ENCODE measurements around the gene FGFRL1. TPM values are rescaled to one million over a fixed set of nuclear protein-coding genes. Genes with fewer than 3 reads are reported as not detected.

The FGFRL1 gene
- polyA plus RNA-seq, 1 donor from 2014 or later = 0.97 TPM

GRCh38 chr4:1015179-1015578, 3.8 kb downstream of the FGFRL1 start:
- Histone ChIP-seq H3K36me3 (ENCODE audit: insufficient read depth, low read length) (no peaks in the 10 kb centered on the region), H3K27ac (ENCODE audit: low read length) (no peak overlapping the region), H3K4me2 (ENCODE audit: low read length) (no peak overlapping the region), H4K20me1 (ENCODE audit: insufficient read depth) (no peaks in the 10 kb centered on the region), H3K9ac (ENCODE audit: low read length) (no peak overlapping the region), H3K9me3 (ENCODE audit: low read length) (no peaks in the 10 kb centered on the region), H3K9me2 (ENCODE audit: insufficient read depth, low read length) (no peaks in the 10 kb centered on the region), H3F3A (ENCODE audit: insufficient read depth, low read length, poor library complexity, severe bottlenecking) (no peaks in the 10 kb centered on the region), H3K4me3 (ENCODE audit: low read length) (no peak overlapping the region), H3K27me3 (ENCODE audit: insufficient read depth, low read depth, low read length) (peaks cover 14% of the 10 kb centered on the region), H2AFZ (ENCODE audit: low read depth, low read length) (no peak overlapping the region), H3K79me2 (replicated peaks; ENCODE audit: insufficient read depth, low read length) (peaks cover 4% of the 10 kb centered on the region)
- TF ChIP-seq EZH2 (IDR thresholded peaks at IDR 0.05; ENCODE audit: borderline replicate concordance, insufficient read depth, low read length, poor library complexity, severe bottlenecking) (no peak), TAF1 (IDR thresholded peaks at IDR 0.05; ENCODE audit: low read depth) (no peak), CTCF (IDR thresholded peaks at IDR 0.05; ENCODE audit: poor library complexity, severe bottlenecking) (no peak), RAD21 (conservative IDR thresholded peaks at IDR 0.05) (no peak), POLR2AphosphoS5 (IDR thresholded peaks at IDR 0.05) (no peak), SMC3 (conservative IDR thresholded peaks at IDR 0.05; ENCODE audit: poor library complexity) (no peak), MXI1 (conservative IDR thresholded peaks at IDR 0.05; ENCODE audit: poor library complexity, severe bottlenecking) (no peak), EP300 (conservative IDR thresholded peaks at IDR 0.05; ENCODE audit: poor library complexity, severe bottlenecking) (no peak)
- TF ChIP-seq, protein P1, sequence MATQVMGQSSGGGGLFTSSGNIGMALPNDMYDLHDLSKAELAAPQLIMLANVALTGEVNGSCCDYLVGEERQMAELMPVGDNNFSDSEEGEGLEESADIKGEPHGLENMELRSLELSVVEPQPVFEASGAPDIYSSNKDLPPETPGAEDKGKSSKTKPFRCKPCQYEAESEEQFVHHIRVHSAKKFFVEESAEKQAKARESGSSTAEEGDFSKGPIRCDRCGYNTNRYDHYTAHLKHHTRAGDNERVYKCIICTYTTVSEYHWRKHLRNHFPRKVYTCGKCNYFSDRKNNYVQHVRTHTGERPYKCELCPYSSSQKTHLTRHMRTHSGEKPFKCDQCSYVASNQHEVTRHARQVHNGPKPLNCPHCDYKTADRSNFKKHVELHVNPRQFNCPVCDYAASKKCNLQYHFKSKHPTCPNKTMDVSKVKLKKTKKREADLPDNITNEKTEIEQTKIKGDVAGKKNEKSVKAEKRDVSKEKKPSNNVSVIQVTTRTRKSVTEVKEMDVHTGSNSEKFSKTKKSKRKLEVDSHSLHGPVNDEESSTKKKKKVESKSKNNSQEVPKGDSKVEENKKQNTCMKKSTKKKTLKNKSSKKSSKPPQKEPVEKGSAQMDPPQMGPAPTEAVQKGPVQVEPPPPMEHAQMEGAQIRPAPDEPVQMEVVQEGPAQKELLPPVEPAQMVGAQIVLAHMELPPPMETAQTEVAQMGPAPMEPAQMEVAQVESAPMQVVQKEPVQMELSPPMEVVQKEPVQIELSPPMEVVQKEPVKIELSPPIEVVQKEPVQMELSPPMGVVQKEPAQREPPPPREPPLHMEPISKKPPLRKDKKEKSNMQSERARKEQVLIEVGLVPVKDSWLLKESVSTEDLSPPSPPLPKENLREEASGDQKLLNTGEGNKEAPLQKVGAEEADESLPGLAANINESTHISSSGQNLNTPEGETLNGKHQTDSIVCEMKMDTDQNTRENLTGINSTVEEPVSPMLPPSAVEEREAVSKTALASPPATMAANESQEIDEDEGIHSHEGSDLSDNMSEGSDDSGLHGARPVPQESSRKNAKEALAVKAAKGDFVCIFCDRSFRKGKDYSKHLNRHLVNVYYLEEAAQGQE (IDR thresholded peaks at IDR 0.05; ENCODE audit: borderline replicate concordance) = no peak

DNA sequence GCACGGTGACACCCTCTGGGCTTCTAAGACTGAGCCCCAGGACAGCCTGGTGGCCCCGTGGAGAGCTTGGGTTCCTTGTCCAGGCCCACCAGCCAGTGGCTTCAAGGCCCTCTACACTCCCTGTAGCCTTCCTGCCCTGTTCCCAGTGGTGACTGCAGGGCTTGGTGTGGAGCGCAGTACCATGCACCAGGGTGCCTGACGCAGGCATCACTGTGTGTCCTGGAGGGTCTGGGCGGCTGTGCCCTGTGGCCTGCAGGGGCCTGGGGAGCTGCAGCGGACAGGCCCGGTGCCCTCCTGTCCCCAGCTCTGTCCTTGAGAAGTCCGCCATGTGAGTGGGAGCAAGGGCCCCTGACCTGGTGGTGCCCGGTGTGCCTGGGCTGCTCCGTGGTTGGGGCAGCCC, 4.3 kb downstream of the FGFRL1 start:
- H4K20me1 ChIP-seq (ENCODE audit: insufficient read depth) = no peaks in the 10 kb centered on the region
- no peaks in the 10 kb centered on the region for H3K9me2 ChIP-seq (ENCODE audit: insufficient read depth, low read length)
- H3K9ac ChIP-seq (ENCODE audit: low read length) = no peak overlapping the region
- H3F3A ChIP-seq (ENCODE audit: insufficient read depth, low read length, poor library complexity, severe bottlenecking) = no peaks in the 10 kb centered on the region
- TF ChIP-seq EP300 (conservative IDR thresholded peaks at IDR 0.05; ENCODE audit: poor library complexity, severe bottlenecking) = no peak
- no peak for TF ChIP-seq RAD21 (conservative IDR thresholded peaks at IDR 0.05)
- TF ChIP-seq EZH2 (IDR thresholded peaks at IDR 0.05; ENCODE audit: borderline replicate concordance, insufficient read depth, low read length, poor library complexity, severe bottlenecking) = no peak
- TF ChIP-seq, protein P1 (IDR thresholded peaks at IDR 0.05; ENCODE audit: borderline replicate concordance) = no peak
- no peak for TF ChIP-seq POLR2AphosphoS5 (IDR thresholded peaks at IDR 0.05)
- TF ChIP-seq TAF1 (IDR thresholded peaks at IDR 0.05; ENCODE audit: low read depth) = no peak
- TF ChIP-seq CTCF (IDR thresholded peaks at IDR 0.05; ENCODE audit: poor library complexity, severe bottlenecking) = no peak
- TF ChIP-seq SMC3 (conservative IDR thresholded peaks at IDR 0.05; ENCODE audit: poor library complexity) = no peak
- no peak for TF ChIP-seq MXI1 (conservative IDR thresholded peaks at IDR 0.05; ENCODE audit: poor library complexity, severe bottlenecking)
- H3K79me2 ChIP-seq (replicated peaks; ENCODE audit: insufficient read depth, low read length) = peaks cover 4% of the 10 kb centered on the region
- no peaks in the 10 kb centered on the region for H3K9me3 ChIP-seq (ENCODE audit: low read length)
- H2AFZ ChIP-seq (ENCODE audit: low read depth, low read length) = no peak overlapping the region
- H3K4me3 ChIP-seq (ENCODE audit: low read length) = no peak overlapping the region
- H3K36me3 ChIP-seq (ENCODE audit: insufficient read depth, low read length) = no peaks in the 10 kb centered on the region
- no peak overlapping the region for H3K27ac ChIP-seq (ENCODE audit: low read length)
- peaks cover 8% of the 10 kb centered on the region for H3K27me3 ChIP-seq (ENCODE audit: insufficient read depth, low read depth, low read length)
- no peak overlapping the region for H3K4me2 ChIP-seq (ENCODE audit: low read length)

All from neural cell (in vitro differentiated cells).